Stimulated activated CD4-positive, alpha-beta T cell treated with anti-CD3 and anti-CD28 coated beads, Interleukin-4, amount 100 ng/mL, for 48 hours (primary cell): ENCODE results near the gene ITK.
"Not testable (repeated sequence)": the region's sequence is repeated elsewhere in the genome, so short reads cannot be mapped to it uniquely, and the experiment has no call there.

Source experiments
- DNase-seq, 2 donors: peaks; one replicate each; pipeline ENCODE4 v3.0.0-alpha.2; 2020; ENCODE audit warnings: low read depth in 2 of 2

Gene ITK

DNA sequence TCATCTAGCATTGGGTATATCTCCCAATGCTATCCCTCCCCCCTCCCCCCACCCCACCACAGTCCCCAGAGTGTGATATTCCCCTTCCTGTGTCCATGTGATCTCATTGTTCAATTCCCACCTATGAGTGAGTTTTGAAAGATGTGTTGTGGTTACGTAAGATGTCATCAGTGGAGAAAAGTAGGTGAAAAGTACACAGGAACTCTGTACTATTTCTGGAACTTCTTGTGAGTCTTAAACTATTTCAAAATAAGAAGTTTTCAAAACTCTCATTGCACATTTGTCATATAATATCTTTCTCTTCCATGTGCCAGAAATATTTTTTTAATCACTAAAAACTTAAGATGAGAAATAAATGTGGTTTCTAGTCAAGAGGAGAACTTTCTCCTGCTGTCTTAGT lies 30.0 kb downstream of the ITK start:
- not testable (repeated sequence) for DNase-seq

GRCh38 chr5:157212307-157212706 lies 31.7 kb downstream of the ITK start:
- no peak for DNase-seq

DNA sequence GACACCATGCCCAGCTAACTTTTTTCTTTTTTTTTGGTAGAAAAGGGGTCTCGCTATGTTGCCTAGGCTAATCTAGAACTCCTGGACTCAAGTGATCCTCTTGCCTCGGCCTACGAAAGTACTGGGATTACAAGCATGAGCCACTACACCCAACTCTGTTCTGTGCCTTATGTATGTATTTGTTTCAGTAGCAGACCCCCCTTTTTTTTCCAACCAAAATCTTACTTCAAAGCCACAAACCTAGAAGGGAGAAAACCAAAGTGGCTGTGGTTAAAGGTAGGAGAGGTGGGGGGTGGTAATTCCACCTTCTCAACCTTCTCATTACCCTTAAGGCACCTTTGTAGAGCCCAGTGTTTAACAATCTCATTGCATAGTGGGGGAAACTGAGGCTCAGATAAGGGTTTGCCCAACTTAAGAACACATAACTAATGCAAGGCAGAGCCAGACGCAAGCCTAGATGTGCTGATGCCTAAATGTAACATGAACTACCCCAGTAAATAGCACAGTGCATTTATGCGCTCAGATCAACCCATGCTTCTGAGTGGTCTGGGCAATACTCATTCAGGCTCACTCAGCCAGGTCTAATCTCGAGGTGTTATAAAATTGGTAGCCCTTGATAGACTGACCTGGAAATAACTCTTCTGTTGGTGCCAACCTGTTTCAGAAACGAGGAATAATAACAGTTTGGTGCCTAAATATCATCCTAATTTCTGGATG lies 33.0 kb downstream of the ITK start:
- no peak for DNase-seq

DNA sequence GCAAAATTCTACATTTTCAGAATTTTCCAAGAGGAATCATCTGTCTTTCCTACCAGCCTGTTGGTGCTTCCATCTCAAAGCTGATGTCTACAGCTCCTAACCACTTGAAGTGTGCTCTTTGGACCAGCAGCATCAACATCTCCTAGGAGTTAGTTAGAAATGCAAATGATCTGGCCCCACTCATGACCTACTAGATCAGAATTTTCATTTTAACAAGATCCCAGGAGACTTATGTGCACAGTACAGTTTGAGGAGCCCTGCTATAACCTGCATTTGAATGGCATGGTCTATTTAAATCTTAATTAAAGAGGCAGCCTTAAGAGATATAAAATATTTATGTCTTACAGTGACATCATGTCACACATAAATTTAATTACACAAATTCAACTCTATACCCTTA lies 33.8 kb downstream of the ITK start:
- DNase-seq: no peak

- DNase-seq: no peak
These were observed 34.3 kb downstream of the ITK start for GRCh38 chr5:157214861-157215513.

DNA sequence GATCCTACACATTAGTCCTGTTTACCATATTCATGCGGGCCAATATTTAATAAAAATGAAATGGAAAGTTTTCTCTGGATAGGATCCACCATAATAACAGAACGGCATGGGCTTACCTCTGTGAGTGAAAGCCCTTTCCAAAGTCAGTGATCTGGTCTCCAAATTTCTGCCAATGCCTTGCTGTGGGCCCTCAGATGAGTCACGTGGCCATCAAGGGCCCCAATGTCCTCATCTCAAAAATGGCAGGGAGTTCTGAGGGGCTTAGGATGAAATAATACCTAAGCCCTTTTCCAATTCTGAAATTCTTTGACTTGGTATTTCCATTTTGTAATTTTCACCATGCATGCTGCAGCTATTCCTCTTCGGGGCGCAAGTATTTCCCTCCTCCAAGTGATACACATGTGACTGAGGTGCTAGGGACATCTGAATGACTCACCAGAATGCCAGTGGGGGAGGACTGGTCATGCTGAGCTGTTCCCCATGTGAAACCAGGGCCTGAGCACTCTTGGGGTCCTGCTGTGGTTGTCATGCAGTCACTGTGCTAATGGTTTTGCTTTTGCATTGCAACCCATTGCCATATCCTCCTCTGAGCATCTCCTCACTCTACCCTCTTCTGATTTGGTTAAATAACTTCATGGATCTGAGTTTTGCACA lies 35.0 kb downstream of the ITK start:
- DNase-seq: no peak

DNA sequence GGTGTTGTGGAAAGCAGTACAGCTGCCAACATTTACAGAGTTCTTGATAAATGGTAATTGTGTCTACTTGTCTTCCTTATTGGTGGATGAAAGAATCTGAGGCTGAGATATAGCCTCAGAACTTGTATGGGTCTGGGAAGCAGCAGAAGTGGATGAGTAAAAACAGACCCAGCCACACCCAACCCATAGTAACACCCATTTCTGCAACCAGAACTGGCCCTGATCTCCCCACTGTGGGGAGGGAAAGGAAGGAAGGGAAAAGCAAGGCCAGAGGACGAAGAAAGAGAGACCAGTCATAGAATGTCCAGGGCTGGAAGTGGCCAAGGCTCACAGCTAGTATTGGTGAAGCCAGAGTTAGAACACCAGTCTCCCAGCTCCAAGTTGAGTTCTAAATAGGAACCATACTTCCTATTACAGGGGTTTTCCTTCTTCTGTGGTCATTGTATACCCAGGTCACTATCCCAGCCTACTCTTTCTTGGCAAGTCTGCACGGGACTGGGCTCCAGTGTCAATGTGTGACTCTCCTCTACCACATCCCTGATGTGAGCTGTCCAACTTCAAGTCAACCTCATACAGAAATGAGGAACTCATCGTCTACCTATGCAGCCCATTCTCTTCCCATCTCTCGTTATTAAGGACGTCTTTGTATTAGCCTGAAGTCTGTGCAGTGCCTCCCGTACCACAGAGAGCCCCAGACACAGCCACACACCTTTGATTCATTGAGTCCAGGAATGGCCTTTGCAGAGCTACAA lies 35.9 kb downstream of the ITK start:
- no peak for DNase-seq

GRCh38 chr5:157217289-157218024 lies 36.8 kb downstream of the ITK start:
- DNase-seq: peak in 1 of 2 donors; percentile 43

DNA sequence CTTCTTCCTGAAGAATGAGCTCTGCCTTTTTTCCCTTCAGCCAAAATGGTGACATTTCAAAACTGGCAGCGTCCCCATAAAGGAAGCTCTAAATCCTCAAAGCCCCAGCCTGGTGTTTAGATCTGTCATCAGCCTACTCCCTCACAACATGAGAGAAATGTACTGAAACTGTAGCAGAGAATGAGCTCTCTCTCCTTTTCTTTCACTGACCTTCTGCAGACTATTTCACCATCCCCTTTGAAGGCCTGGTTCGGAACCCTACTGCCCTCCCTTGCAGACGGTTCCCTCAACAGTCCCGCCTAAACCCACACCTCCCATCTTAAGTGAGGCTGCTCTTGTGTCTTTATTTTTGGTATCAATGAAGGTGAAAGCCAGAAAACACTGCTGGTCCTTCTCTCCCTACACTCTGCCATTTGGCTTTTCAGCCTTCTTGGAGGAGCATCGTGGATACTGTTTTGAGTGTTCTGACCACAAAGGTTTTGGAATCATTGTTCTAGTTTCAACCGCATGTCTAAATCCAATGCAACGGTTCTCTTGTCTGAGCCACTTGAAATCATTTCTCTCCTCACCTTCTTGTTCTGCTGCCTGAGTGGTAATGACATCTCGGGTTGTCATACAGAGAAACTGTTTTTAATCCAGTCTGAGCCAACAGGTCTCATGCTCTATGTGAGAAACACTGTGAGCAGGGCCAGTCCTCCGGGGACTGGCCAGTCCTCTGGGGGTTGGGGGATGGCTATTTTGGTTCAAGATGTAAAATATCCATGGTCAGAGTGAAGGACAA lies 39.0 kb downstream of the ITK start:
- no peak for DNase-seq

DNA sequence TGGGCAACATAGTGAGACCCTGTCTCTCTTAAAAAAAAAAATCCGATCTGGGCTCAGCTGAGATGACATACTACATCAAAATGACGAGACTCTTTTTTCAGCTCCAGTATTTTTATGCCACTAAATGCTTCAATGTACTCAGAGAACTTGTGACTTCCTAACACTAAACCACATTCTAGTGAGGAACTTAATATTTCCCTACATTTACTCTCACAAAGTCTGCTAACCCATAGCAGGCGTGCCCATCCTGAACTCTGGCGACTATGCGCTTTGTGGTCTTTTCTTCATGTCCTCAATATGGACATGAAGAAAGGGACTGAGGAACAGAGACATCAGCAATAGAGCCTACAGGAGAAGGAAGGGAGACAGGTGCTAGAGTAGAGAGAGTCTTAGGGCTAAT lies 41.3 kb downstream of the ITK start:
- DNase-seq: no peak

DNA sequence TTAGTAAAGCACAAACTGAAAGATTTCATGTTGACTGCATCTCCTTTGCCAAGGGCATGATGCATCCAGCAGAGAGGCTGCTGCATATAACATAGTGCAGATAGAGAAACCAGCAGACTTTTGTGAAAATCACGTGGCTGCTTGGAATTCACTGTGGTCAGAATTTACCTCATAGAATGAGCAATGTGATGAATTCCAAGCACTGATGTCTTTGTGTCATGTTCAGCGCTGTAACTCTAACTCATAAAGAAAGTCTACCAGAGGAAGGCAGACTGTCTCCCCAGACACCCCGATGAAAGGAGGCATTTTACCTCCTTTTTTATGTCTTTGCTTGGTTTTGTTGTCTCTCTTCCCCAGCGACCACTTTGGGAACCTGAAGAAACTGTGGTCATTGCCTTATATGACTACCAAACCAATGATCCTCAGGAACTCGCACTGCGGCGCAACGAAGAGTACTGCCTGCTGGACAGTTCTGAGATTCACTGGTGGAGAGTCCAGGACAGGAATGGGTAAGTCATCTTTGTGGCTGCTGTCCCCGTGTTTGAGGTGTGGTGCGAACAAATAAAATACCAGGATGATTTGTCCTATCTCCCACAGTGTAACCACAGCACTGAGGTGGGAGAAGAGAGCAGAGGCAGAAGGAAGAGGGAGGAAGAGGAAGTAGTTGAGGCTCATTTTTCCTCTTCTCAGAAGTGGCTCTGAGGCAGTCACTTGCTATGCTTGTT lies 42.0 kb downstream of the ITK start:
- DNase-seq: peak in 1 of 2 donors; percentile 67

- DNase-seq: no peak
These were observed 45.1 kb downstream of the ITK start for GRCh38 chr5:157225469-157226422.

DNA sequence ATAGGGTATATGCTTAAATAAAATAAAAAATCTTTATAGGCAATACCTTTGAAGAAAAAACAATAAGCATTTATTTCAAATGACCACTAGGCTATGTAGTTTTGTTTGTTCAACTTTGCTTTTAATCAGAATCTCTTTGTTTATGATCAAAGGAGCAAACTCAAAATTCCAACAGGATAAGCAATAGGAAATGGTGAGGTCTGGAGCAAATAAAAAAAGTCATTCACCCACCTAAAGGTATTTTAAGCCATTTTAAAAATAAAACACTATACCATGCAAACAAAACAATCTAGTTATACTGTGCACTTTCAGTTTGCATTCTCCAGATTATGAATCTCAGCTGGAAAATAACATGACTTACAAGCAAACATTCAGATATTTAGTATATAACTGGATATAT lies 50.0 kb downstream of the ITK start:
- DNase-seq: no peak

GRCh38 chr5:157232706-157233105 lies 52.1 kb downstream of the ITK start:
- DNase-seq: no peak

DNA sequence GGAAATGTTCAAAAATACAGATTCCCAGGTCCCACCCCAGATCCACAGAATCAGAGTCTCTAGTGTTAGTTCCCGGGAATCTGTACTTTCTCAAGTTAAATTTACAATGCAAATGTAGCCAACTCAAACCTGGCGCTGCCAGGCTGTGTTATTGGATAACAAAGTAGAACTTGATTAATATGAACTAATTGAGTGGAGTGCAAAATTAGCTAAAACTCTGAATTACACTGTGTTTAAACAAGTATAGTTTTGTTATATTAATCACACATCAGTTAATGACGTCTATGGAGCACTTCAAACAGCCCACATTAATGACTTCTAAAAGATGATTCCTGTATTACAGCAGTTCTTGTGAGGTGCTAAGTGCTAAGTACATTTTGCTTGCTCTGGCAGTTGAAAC lies 52.9 kb downstream of the ITK start:
- no peak for DNase-seq

GRCh38 chr5:157236423-157236822 lies 55.8 kb downstream of the ITK start:
- no peak for DNase-seq

GRCh38 chr5:157241483-157241882 lies 60.8 kb downstream of the ITK start:
- DNase-seq: no peak

DNA sequence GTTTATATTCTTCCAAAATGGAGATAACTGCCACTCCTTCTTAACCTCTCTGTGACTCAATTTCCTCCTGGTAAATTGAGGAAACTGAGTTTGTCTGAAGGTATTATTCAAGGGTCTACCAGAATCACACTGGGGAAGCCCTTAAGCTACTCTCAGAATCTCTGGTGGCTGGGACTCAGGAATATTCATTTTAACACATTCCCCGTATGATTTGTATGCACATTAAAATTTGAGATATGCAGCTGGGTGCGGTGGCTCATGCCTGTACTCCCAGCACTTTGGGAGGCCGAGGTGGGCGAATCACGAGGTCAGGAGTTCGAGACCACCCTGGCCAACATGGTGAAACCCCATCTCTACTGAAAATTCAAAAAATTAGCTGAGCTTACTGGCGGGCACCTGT lies 64.1 kb downstream of the ITK start:
- DNase-seq: not testable (repeated sequence)

- DNase-seq: no peak
These were observed 64.8 kb downstream of the ITK start for GRCh38 chr5:157245476-157245875.
